IPS-18c (cell line): Measurements from ENCODE around the gene SLC38A2.

ENCODE experiments used
- H3K4me3 ChIP-seq: 2 replicates; pipeline ENCODE4 v1.7.0; 2013; ENCODE audit warnings: low read depth, mild to moderate bottlenecking, low read length, moderate library complexity; ENCODE audit not compliant: insufficient read depth
- H3K9me3 ChIP-seq: one replicate; pipeline ENCODE4 v1.6.1; 2013; ENCODE audit warnings: mild to moderate bottlenecking, low read length, moderate library complexity; ENCODE audit not compliant: control insufficient read depth, insufficient read depth

Gene SLC38A2

GRCh38 chr12:46369095-46369473 is 3.5 kb downstream of the SLC38A2 start:
- Histone ChIP-seq H3K9me3 (no peaks in the 10 kb centered on the region), H3K4me3 (no peak overlapping the region)

- H3K4me3 ChIP-seq, result no peak overlapping the region
Measured at GRCh38 chr12:46368684-46369083, 3.9 kb downstream of the SLC38A2 start.

GRCh38 chr12:46368138-46368537 is 4.4 kb downstream of the SLC38A2 start:
- Histone ChIP-seq H3K9me3 (no peaks in the 10 kb centered on the region), H3K4me3 (no peak overlapping the region)

More at GRCh38 chr12:46368684-46369083, 3.9 kb downstream of the SLC38A2 start:
- no peaks in the 10 kb centered on the region for H3K9me3 ChIP-seq

GRCh38 chr12:46367351-46368029 is 5.1 kb downstream of the SLC38A2 start:
- no peak overlapping the region for H3K4me3 ChIP-seq
- H3K9me3 ChIP-seq, result no peaks in the 10 kb centered on the region

- H3K4me3 ChIP-seq, result no peak overlapping the region
- H3K9me3 ChIP-seq, result no peaks in the 10 kb centered on the region
Measured at GRCh38 chr12:46366771-46367170, 5.8 kb downstream of the SLC38A2 start.

GRCh38 chr12:46365951-46366379 is 6.6 kb downstream of the SLC38A2 start:
- Histone ChIP-seq H3K9me3 (no peaks in the 10 kb centered on the region), H3K4me3 (no peak overlapping the region)

GRCh38 chr12:46364777-46365580 is 7.6 kb downstream of the SLC38A2 start:
- Histone ChIP-seq H3K9me3 (no peaks in the 10 kb centered on the region), H3K4me3 (no peak overlapping the region)

GRCh38 chr12:46364300-46364696 is 8.3 kb downstream of the SLC38A2 start:
- no peaks in the 10 kb centered on the region for H3K9me3 ChIP-seq
- H3K4me3 ChIP-seq, result no peak overlapping the region

- Histone ChIP-seq H3K4me3 (no peak overlapping the region), H3K9me3 (no peaks in the 10 kb centered on the region)
Measured at GRCh38 chr12:46363582-46364299, 8.8 kb downstream of the SLC38A2 start.

- H3K9me3 ChIP-seq, result no peaks in the 10 kb centered on the region
- H3K4me3 ChIP-seq, result no peak overlapping the region
Measured at GRCh38 chr12:46362895-46363581, 9.5 kb downstream of the SLC38A2 start.

GRCh38 chr12:46361667-46362034 is 10.9 kb downstream of the SLC38A2 start:
- Histone ChIP-seq H3K9me3 (no peaks in the 10 kb centered on the region), H3K4me3 (no peak overlapping the region)

- Histone ChIP-seq H3K9me3 (no peaks in the 10 kb centered on the region), H3K4me3 (no peak overlapping the region)
Measured at GRCh38 chr12:46360908-46361666, 11.5 kb downstream of the SLC38A2 start.

GRCh38 chr12:46360370-46360769 is 12.2 kb downstream of the SLC38A2 start:
- no peaks in the 10 kb centered on the region for H3K9me3 ChIP-seq
- no peak overlapping the region for H3K4me3 ChIP-seq

- Histone ChIP-seq H3K9me3 (no peaks in the 10 kb centered on the region), H3K4me3 (no peak overlapping the region)
Measured at GRCh38 chr12:46359667-46360280, 12.8 kb downstream of the SLC38A2 start.

- Histone ChIP-seq H3K4me3 (no peak overlapping the region), H3K9me3 (no peaks in the 10 kb centered on the region)
Measured at GRCh38 chr12:46358791-46359666, 13.5 kb downstream of the SLC38A2 start.

- Histone ChIP-seq H3K4me3 (no peak overlapping the region), H3K9me3 (no peaks in the 10 kb centered on the region)
Measured at GRCh38 chr12:46358325-46358700, 14.3 kb downstream of the SLC38A2 start.
